DOHH2 (cell line): ENCODE results near the gene SCAPER.

Experiments
- H3F3A ChIP-seq: fragments of 200-600 bp; sonication (generic), shearing (Covaris generic); 2 replicates; pipeline ENCODE4 v1.6.0; 2016; ENCODE audit warnings: antibody characterized with exemption, mild to moderate bottlenecking; ENCODE audit not compliant: control insufficient read depth, insufficient read depth
- H3K27ac ChIP-seq: fragments of 200-600 bp; sonication (generic); 2 replicates; pipeline ENCODE4 v1.5.1; 2014; ENCODE audit warnings: low read depth, mild to moderate bottlenecking, low read length, moderate library complexity
- H3K27me3 ChIP-seq: fragments of 200-600 bp; sonication (generic); 2 replicates; pipeline ENCODE4 v1.6.1; 2014; ENCODE audit warnings: mild to moderate bottlenecking, low read length, mixed read lengths; ENCODE audit not compliant: control insufficient read depth
- H3K36me3 ChIP-seq: fragments of 200-600 bp; sonication (generic); 2 replicates; pipeline ENCODE4 v1.6.1; 2014; ENCODE audit warnings: mild to moderate bottlenecking, low read length, moderate library complexity, mixed read lengths; ENCODE audit not compliant: control insufficient read depth
- H3K4me1 ChIP-seq: fragments of 200-600 bp; sonication (generic); 2 replicates; pipeline ENCODE4 v1.6.1; 2014; ENCODE audit warnings: mild to moderate bottlenecking, low read length, mixed read lengths; ENCODE audit not compliant: control insufficient read depth
- H3K4me2 ChIP-seq: fragments of 200-600 bp; sonication (generic); 2 replicates; pipeline ENCODE4 v1.6.0; 2014; ENCODE audit warnings: mild to moderate bottlenecking, low read length, moderate library complexity
- H3K4me3 ChIP-seq: fragments of 200-600 bp; sonication (generic); 2 replicates; pipeline ENCODE4 v1.5.1; 2014; ENCODE audit warnings: mild to moderate bottlenecking, low read length, mixed read lengths
- H3K79me2 ChIP-seq: fragments of 200-600 bp; sonication (generic); 2 replicates; pipeline ENCODE4 v1.6.1; 2014; ENCODE audit warnings: mild to moderate bottlenecking, low read length, mixed read lengths; ENCODE audit not compliant: control insufficient read depth
- H3K9me2 ChIP-seq: fragments of 200-600 bp; sonication (generic); replicated peaks from 2 replicates; pipeline ENCODE4 v1.6.1; 2014; ENCODE audit warnings: mild to moderate bottlenecking, low read length, mixed read lengths; ENCODE audit not compliant: control insufficient read depth
- H3K9me3 ChIP-seq: fragments of 200-600 bp; sonication (generic); 2 replicates; pipeline ENCODE4 v1.6.1; 2014; ENCODE audit warnings: antibody characterized with exemption, low read length, mixed read lengths; ENCODE audit not compliant: control insufficient read depth, insufficient read depth
- H4K20me1 ChIP-seq: fragments of 200-600 bp; sonication (generic); 2 replicates; pipeline ENCODE4 v1.6.0; 2014; ENCODE audit warnings: low read depth, mild to moderate bottlenecking, antibody characterized with exemption, low read length, moderate library complexity; ENCODE audit not compliant: control insufficient read depth, insufficient read depth
- EZH2phosphoT487 ChIP-seq: fragments of 200-600 bp; sonication (generic); IDR thresholded peaks from 2 replicates; pipeline ENCODE4 v1.6.1; 2017; ENCODE audit warnings: borderline replicate concordance, mild to moderate bottlenecking, antibody characterized with exemption, low read length, moderate library complexity, mixed read lengths
- TF ChIP-seq, protein P1 (sequence below): fragments of 200-600 bp; sonication (generic); IDR thresholded peaks from one replicate; pipeline ENCODE4 v1.5.1; 2014; ENCODE audit warnings: antibody characterized with exemption, mild to moderate bottlenecking, low read depth, low read length; ENCODE audit not compliant: poor library complexity, severe bottlenecking

Gene SCAPER

DNA sequence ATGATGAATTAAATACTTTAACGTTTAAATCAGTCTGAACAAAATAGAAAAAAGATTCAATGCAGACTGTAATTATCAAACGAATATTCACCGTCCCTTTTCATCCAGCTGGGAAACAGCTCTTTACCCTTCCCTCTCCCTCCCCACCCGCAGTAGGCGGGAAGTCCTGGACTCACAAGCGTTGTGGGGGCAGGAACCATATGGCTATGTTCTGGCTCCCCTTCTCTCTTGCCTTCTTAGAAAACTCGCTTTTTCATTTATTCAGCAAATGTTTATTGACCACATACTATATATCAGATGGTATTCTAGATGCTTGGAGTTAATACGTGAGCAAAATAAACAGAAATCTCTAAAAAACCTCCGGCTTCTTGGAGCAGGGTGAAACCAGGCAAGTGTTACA, 715 bp upstream of the SCAPER start:
- no peaks in the 10 kb centered on the region for H3K9me2 ChIP-seq
- H3F3A ChIP-seq: peaks cover 9% of the 10 kb centered on the region; the same call in 1 of the 2 replicates
- H3K4me1 ChIP-seq: peaks cover 26% of the 10 kb centered on the region
- H3K9me3 ChIP-seq: no peaks in the 10 kb centered on the region
- peak overlapping the region; percentile 94 for H3K4me2 ChIP-seq
- H3K27ac ChIP-seq: no peak overlapping the region
- peak overlapping the region; percentile 85 for H3K4me3 ChIP-seq
- H3K79me2 ChIP-seq: no peaks in the 10 kb centered on the region
- H4K20me1 ChIP-seq: no peaks in the 10 kb centered on the region
- H3K27me3 ChIP-seq: peaks cover 11% of the 10 kb centered on the region
- TF ChIP-seq EZH2phosphoT487: no peak
- TF ChIP-seq, protein P1, sequence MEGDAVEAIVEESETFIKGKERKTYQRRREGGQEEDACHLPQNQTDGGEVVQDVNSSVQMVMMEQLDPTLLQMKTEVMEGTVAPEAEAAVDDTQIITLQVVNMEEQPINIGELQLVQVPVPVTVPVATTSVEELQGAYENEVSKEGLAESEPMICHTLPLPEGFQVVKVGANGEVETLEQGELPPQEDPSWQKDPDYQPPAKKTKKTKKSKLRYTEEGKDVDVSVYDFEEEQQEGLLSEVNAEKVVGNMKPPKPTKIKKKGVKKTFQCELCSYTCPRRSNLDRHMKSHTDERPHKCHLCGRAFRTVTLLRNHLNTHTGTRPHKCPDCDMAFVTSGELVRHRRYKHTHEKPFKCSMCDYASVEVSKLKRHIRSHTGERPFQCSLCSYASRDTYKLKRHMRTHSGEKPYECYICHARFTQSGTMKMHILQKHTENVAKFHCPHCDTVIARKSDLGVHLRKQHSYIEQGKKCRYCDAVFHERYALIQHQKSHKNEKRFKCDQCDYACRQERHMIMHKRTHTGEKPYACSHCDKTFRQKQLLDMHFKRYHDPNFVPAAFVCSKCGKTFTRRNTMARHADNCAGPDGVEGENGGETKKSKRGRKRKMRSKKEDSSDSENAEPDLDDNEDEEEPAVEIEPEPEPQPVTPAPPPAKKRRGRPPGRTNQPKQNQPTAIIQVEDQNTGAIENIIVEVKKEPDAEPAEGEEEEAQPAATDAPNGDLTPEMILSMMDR: no peak
- H3K36me3 ChIP-seq: no peaks in the 10 kb centered on the region

DNA sequence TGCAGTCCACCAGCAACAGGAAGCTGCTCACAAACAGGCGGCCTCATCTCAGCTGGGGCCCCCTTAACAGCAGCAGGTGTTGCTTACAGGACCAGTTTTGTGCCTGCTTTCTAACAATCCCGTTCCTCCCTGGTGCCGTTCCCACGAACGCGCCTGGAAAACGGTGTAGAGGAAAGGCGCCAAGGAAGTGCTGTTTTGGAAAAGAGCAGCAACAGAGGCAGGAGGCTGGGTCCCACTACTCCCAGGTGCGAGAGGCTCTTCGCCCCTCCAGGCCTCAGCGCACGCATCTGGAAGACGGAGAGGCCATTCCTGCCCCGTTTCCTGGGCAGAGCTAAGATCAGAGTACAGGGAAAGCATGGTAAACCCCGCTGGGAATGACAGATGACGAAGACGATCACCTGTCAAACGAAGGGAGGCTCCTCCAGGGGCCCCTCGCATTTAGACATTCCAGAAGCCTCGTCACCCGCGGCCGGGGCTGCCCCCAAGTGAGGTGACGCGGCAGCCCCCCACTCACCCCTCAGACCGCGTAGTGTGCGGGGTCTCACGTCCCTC, 603 bp downstream of the SCAPER start:
- Histone ChIP-seq H3K4me1 (peaks cover 23% of the 10 kb centered on the region), H3F3A (peaks cover 9% of the 10 kb centered on the region; the same call in 1 of the 2 replicates), H3K4me3 (peak overlapping the region; percentile 85), H3K27me3 (peaks cover 11% of the 10 kb centered on the region), H3K9me3 (no peaks in the 10 kb centered on the region), H3K36me3 (no peaks in the 10 kb centered on the region), H3K27ac (no peak overlapping the region), H3K9me2 (no peaks in the 10 kb centered on the region), H3K4me2 (peak overlapping the region; percentile 94), H3K79me2 (no peaks in the 10 kb centered on the region), H4K20me1 (no peaks in the 10 kb centered on the region)
- no peak for TF ChIP-seq EZH2phosphoT487
- TF ChIP-seq, protein P1: no peak

DNA sequence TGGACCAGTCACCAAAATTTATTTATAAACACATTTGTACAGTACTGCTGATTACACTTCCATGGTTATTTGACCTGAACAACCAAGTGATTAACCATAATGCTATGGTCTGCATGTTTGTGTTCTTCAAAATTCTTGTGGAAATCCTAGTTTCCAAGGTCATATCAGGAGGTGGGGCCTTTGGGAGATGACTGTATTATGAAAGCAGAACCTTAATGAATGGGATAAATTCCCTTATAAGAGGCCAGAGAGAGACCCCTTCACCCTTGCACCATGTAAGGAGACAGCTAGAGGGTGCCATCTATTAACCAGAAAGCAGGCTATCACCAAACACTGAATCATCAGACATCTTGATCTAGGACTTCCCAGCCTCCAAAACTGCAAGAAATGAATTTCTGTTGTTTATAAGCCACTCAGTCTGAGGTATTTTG, 1.9 kb downstream of the SCAPER start:
- H3K9me2 ChIP-seq: no peaks in the 10 kb centered on the region
- TF ChIP-seq, protein P1: peak; percentile 54
- TF ChIP-seq EZH2phosphoT487: no peak
- no peaks in the 10 kb centered on the region for H4K20me1 ChIP-seq
- no peak overlapping the region for H3K4me2 ChIP-seq
- H3F3A ChIP-seq: peaks cover 9% of the 10 kb centered on the region; the same call in 1 of the 2 replicates
- H3K9me3 ChIP-seq: no peaks in the 10 kb centered on the region
- H3K4me3 ChIP-seq: no peak overlapping the region
- H3K79me2 ChIP-seq: no peaks in the 10 kb centered on the region
- no peak overlapping the region for H3K27ac ChIP-seq
- H3K36me3 ChIP-seq: no peaks in the 10 kb centered on the region
- H3K4me1 ChIP-seq: peaks cover 19% of the 10 kb centered on the region
- H3K27me3 ChIP-seq: peaks cover 11% of the 10 kb centered on the region
